ENCODE results near the gene POLR1B. TPM values are rescaled to one million over a fixed set of nuclear protein-coding genes. Genes with fewer than 3 reads are reported as not detected.
A peak's percentile ranks its signal among the peaks of the same experiment; 100 is the strongest.

POLR1B gene
- total and polyA plus RNA-seq, 12 donors: 3.5 to 15.3 (median 10.4) TPM

- Histone ChIP-seq H3K27ac (peak overlapping the region in 1 of 10 donors; percentile 2), H3K27me3 (no peaks in the 10 kb centered on the region), H3K36me3 (no peaks in the 10 kb centered on the region), H3K4me3 (no peak overlapping the region), H3K4me1 (peaks cover 0 to 47% (median 8%) of the 10 kb centered on the region in 9 donors), H3K9me3 (no peaks in the 10 kb centered on the region)
- ATAC-seq: no peak
- TF ChIP-seq CTCF (IDR thresholded peaks at IDR 0.05): no peak
- intact Hi-C loops (cut with DNase I): loop anchor here in 4 of 10 donors (5.0 to 10.0 kb wide), 5 partner anchors 63 to 105 kb away; partner anchors contain the start of gene NT5DC4 (in 1 of the 4)
- WGBS, 2 donors: 75 to 78% methylated on average over 22 of the region's 22 CpGs
- DNase-seq: no peak
These were observed 79.7 kb downstream of the POLR1B start for GRCh38 chr2:112621790-112622527.

- intact Hi-C loops (cut with DNase I): loop anchor here in 4 of 10 donors (5.0 to 10.0 kb wide), 5 partner anchors 62 to 105 kb away; partner anchors contain the start of gene NT5DC4 (in 1 of the 4)
- H3K27me3 ChIP-seq: no peaks in the 10 kb centered on the region
- H3K9me3 ChIP-seq: no peaks in the 10 kb centered on the region
- 46 to 50% methylated on average over 3 of the region's 3 CpGs for WGBS, 2 donors
- H3K36me3 ChIP-seq: no peaks in the 10 kb centered on the region
- peaks cover 0 to 47% (median 12%) of the 10 kb centered on the region in 9 donors for H3K4me1 ChIP-seq
- ATAC-seq: peak in 1 of 8 donors; percentile 21
- H3K27ac ChIP-seq: peak overlapping the region in 1 of 10 donors; percentile 2
- TF ChIP-seq CTCF (IDR thresholded peaks at IDR 0.05): no peak
- H3K4me3 ChIP-seq: no peak overlapping the region
- no peak for DNase-seq
These were observed 80.2 kb downstream of the POLR1B start for GRCh38 chr2:112622528-112622849.

GRCh38 chr2:112623913-112624777, 81.9 kb downstream of the POLR1B start:
- peaks cover 0 to under 1% (median 0%) of the 10 kb centered on the region in 7 donors for H3K27me3 ChIP-seq
- H3K4me3 ChIP-seq: no peak overlapping the region
- ATAC-seq (peak in 2 of 8 donors; percentile 27 to 31), DNase-seq (peak in 1 of 2 donors; percentile 27)
- intact Hi-C loops (cut with DNase I): loop anchor here in 5 of 10 donors (2.0 to 10.0 kb wide), 6 partner anchors 61 to 103 kb away; partner anchors contain the start of gene NT5DC4 (in 1 of the 5)
- no peak for TF ChIP-seq CTCF (IDR thresholded peaks at IDR 0.05)
- H3K27ac ChIP-seq: peak overlapping the region in 1 of 10 donors; percentile 83
- 81 to 84% methylated on average over 11 of the region's 11 CpGs for WGBS, 2 donors
- H3K36me3 ChIP-seq: no peaks in the 10 kb centered on the region
- peaks cover 0 to 62% (median 17%) of the 10 kb centered on the region in 9 donors for H3K4me1 ChIP-seq
- no peaks in the 10 kb centered on the region for H3K9me3 ChIP-seq

- no peak for TF ChIP-seq CTCF (IDR thresholded peaks at IDR 0.05)
- no peaks in the 10 kb centered on the region for H3K36me3 ChIP-seq
- H3K4me1 ChIP-seq: peaks cover 0 to 76% (median 17%) of the 10 kb centered on the region in 9 donors
- intact Hi-C loops (cut with DNase I): loop anchor here (2.0 to 10.0 kb wide), 9 partner anchors 19 to 102 kb away; partner anchors contain the start of genes NT5DC4 (in 1 of the 10) and SLC20A1 (in 1 of the 10)
- WGBS, 2 donors: 77 to 78% methylated on average over 7 of the region's 7 CpGs
- H3K27me3 ChIP-seq: peaks cover 0 to 8% (median 0%) of the 10 kb centered on the region in 7 donors
- H3K4me3 ChIP-seq: no peak overlapping the region
- no peak for DNase-seq
- ATAC-seq: no peak
- H3K27ac ChIP-seq: peak overlapping the region in 2 of 10 donors; percentile 83 to 88
- H3K9me3 ChIP-seq: no peaks in the 10 kb centered on the region
These were observed 83.3 kb downstream of the POLR1B start for GRCh38 chr2:112625474-112626114.
